ENCODE data around the gene ACTN1.

Gene ACTN1

DNA sequence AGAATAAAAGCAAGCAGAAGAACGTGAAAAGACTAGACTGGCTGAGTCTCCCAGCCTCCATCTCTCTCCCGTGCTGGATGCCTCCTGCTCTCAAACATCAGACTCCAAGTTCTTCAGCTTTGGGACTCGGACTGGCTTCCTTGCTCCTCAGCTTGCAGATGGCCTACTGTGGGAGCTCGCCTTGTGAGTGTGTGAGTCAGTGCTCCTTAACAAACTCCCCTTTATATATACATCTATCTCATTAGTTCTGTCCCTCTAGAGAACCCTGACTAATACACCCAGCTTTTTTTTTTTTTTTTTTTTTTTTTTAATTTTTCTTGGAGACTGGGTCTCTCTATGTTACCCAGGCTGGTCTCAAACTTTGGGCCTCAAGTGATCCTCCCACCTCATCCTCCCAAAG lies 46.9 kb downstream of the ACTN1 start:
- no peak for DNase-seq

DNA sequence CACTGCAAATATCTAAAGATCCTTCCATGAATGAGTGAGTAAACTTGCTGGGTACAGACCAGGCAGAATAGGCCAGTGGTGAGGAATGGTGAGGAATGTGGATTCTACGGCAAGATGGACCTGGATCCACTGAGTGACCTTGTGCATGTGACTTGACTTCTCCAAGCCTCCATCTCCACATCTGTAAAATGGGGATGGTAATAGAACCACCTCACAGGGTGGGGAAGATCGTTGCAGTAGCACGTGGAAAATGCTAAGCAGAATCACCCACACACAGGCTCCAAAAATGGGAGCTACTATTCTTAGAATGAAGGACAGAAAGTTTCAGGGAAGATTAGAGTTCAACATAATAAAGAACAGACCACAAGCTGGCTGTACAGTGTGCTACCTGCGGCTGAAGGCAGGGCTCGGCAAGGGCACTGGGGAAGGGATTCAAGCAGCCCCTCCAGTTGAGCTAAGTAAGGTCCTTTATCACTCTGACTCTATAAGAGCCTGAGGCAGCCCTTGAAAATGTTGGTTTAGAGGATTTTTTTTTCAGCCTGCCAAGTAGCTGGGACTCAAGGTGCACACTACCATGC lies 47.5 kb downstream of the ACTN1 start:
- no peak for DNase-seq

GRCh38 chr14:68931063-68931462 lies 48.0 kb downstream of the ACTN1 start:
- no peak for DNase-seq

DNA sequence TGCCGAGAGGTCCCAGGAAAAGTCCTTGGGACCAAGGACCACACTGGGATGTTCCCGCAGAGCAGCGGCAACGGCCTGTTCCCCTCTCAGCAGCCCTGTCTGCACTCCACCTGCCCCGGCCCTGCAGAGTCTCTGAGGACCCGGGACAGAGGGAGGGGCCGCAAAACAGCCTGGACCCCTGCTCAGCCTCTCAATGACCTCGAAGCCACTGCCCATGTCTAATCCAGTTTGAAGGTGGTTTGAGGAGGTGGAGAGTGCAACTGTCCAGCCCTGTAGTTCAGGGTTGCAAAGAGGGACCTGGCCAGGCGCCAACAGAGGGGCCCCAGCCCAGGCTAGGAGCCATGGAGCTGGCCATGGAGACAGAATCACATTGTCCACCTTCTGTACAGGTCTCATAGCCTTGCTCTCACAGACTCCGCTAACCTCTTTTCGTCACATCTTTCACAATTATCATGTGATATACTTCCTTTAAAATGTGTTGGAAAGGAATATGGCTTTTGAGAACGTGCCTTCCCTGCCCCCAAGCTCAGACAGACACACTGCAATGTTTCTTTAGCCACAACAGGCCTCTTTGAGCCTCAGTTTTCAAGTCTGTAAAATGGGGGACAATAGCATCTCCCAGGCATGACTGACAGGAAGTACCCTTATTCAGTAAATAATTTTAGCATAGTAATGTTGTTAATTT lies 49.3 kb downstream of the ACTN1 start:
- DNase-seq = no peak

DNA sequence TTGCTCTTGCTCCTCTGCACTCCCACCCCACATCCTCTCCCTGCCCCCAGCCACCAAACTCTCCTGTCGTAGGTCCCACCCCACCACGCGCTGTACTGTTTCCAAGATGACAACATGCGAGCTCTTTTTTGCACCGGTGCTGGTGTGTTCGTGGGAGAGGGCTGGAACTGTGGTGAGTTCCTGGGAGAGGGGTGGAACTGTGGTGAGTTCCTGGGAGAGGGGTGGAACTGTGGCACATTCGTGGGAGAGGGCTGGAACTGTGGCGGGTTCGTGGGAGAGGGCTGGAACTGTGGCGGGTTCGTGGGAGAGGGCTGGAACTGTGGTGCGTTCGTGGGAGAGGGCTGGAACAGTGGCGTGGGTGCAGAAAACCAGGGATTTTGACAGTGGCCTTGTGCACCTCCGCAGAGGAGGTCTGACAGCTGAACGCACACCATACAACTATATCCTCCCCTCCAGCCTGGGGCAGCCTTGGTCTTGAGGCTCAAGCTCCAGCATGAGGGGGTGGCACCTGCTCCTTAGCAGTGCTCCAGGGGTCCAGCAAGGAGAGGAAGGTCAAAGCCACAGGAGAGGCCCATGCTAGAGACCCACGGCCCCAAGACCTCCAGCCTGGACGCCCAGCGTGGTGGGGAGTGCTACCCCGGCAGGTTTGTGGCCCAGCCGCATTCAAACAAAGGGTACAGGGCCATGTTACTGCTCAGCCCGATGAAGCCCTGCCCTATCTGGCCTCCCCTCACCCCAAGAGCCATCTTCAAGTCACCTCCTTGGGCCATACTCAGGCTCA lies 50.1 kb downstream of the ACTN1 start:
- DNase-seq = no peak

DNA sequence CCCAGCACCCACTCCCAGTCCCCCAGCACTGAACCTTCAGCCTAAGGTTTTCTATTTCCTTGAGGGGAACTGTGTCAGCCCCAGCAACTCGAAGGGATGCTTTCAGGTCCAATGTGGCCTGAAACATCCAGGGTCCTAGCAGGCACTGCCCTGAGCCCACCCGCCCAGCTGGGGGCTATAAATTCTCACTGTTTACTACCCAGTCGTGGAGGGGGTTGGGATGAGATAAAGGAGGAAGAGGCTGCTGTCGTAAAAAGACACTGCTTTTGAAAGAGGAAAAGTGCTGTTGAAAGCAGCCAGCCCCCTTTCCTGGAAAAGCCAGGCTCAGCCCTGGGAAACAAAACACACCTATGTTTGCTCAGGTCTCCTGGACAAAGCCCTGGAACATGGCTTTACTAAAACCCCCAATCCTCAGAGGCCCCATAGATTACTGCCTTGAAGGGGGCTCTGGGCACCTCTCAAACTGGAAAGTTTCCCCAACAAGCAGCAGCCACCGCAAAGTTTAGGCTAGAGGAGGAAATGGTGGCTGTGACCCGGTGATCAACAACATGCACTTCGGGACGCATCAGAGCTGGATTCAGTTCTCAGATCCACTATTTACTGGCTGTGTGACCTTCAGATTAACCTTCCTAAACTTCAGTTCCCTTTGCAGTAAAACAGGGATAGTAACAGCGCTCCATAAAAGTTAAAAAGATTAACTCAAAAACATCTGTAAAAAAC lies 51.0 kb downstream of the ACTN1 start:
- DNase-seq = no peak

DNA sequence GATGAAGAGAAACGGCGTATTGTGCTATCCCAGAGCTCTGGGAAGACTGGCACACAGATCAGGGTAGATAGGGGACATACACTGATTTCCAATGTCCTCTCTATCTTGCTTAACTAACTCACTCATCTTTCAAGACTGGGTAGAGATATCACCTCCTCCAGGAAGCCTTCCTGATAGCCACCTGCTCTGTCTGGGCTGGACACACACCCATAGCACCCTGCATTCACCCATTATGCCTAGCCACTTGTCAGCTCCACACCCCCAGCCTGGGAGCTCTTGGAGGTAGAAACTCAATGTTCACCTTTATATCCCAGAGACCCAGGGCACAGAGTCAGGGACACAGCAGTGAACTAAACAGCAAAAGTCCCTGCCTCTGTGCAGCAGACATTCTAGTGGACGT lies 52.0 kb downstream of the ACTN1 start:
- no peak for DNase-seq

DNA sequence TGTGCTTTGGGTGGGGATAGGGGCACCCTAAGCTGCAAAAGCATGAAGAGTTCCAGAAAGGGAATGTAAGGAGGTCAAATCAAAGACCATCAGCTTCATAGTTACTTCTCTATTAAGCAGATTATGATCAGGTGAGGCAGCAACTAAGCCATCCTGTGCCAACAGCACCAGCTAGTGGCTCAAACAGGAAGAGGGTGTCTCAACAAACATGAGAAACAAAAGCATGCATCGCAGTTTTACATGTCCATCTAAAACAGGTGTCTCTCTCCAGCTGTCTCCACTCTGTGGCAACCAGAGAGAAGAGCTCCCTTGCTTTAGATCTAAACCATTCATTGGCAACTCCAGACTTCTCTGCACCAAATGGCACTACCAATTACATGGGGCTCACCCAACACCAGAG lies 52.9 kb downstream of the ACTN1 start:
- no peak for DNase-seq

- no peak for DNase-seq
Observed at GRCh38 chr14:68925373-68925772, 53.7 kb downstream of the ACTN1 start.

DNA sequence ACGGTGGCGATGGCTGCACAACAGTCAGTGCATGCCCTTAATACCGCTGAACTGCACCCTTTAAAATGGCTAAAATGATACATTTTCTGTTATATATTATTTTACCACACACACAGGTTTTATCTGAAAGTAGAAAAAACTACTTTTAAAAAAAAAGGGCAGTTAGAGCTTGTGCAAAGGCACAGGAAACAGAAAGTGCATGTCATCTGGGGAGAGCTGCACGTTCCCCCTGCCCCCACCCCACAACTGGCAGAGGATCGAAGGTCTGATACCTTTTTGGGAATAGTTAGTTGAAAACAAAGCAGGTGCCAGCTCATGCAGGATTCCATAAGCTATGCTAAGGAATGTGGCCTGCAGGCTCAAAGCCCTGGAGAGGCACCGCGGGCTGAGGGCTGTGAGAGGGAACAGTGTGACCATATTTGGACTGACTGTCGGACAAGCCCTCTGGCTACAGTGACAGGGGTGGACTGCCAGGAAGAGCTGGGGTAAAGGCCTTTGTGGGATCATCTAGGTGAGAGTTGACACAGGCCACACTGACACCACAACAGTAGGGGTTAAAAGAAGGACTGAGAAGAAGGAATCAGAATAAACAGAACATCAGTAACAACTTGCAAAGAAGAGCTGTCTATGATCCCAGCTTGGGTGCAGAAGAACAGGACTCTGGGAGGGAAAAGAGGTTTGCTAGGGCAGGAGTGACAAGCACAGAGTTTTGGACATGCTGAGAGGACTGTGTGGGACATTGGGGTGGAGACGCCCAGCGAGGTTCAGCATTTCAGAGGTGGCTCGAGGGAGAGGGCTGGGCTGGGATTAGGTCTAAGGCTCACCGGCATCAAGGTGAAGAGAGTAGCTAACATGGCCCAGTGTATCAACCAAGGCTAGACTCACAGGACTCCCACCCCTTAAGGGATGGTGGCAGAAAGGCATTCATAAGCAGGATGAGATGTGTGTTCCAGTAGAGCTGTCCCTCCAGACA lies 54.6 kb downstream of the ACTN1 start:
- no peak for DNase-seq

DNA sequence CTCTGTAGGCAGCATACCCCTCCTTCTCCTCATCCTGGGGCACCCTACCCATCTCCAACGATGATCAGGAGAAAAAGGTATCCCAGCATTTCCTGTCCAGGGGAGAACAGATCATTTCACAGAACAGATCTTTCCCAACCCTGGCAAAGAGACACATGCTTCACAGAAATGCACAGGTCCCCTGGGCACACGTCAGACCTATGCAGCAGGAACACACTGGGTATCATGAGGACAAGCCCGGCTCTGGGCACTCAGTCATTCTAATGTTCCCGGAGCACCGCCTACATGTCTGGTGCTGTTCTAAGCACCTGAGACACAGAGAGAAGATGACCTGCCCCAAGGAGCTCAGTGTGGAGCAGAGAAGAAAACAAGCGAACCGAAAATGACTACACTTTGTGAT lies 56.2 kb downstream of the ACTN1 start:
- DNase-seq = no peak

DNA sequence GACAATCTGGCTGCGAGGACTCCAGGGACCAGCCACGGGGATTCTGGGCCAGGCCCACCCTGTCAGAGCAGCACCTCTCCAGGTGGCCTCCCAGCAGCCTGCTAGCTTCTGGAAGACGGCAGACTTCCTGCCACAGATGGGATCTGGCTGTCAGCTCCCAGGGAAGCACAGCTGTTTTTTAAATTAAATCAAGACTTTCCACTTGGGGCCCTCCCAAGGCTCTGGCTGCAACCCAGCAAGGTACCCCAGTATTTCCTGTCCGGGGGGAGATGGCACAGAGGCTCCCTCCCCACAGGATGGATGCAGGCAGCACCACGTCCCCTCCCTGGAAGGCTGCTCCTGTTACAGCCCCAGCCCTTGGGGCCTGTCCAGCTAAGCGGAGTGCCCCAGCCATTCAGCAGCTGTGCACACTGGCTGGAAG lies 56.9 kb downstream of the ACTN1 start:
- DNase-seq = no peak

GRCh38 chr14:68921666-68922065 lies 57.4 kb downstream of the ACTN1 start:
- no peak for DNase-seq

- no peak for DNase-seq
Observed at GRCh38 chr14:68921049-68921448, 58.1 kb downstream of the ACTN1 start.

DNA sequence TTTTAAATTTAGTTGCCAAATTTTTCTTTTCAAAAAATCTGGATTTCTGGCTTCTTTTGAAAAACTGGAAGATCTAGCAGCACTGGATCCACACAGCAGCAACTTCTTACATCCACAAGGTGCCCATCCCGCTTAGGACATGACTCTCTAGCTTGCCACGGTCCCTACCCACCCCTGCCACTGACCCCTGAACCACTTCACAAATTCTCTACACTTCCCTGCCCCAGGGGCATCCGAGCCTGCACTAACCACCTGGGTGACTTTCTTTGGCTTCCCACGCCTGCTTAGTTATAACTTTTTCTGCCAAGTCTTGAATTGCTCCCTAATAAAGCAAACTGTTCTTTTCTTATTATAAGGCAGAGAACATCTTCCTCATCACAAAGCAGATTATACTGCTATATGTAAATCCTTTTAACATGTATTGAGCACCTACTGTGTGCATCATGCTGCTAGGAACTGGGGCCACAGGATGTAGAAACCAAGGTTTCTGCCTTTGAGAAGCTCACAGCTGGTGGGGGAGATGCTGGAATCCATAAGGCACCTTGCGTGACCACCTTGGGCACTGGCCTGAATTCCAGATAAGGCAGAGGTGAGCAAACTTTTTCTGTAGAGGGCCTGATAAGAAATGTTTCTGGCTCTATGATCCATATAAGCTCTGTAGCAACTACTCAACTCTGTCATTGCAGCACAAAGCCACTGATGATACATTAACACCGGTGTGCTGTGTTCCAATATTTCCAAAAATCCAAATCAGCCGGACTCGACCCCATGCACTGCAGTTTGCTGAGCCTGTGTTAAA lies 59.8 kb downstream of the ACTN1 start:
- DNase-seq = no peak

DNA sequence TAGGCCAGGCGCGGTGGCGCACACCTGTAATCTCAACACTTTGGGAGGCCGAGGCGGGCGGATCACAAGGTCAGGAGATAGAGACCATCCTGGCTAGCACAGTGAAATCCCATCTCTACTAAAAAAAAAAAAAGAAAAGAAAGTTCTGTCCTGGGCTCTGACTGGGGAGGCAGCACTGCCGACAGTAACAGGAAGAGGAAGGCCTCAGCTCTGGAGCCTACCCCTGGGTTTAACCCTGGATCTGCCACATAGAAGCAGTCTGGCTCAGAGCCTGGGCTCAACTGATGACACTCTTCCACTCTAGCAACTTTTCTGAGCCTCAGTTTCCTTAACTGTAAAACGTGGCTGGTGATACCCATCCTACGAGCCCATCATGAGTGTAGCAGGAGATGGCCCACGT lies 60.5 kb downstream of the ACTN1 start:
- no peak for DNase-seq

GRCh38 chr14:68916358-68916941 lies 62.7 kb downstream of the ACTN1 start:
- no peak for DNase-seq

- no peak for DNase-seq
Observed at GRCh38 chr14:68913516-68913915, 65.6 kb downstream of the ACTN1 start.

DNA sequence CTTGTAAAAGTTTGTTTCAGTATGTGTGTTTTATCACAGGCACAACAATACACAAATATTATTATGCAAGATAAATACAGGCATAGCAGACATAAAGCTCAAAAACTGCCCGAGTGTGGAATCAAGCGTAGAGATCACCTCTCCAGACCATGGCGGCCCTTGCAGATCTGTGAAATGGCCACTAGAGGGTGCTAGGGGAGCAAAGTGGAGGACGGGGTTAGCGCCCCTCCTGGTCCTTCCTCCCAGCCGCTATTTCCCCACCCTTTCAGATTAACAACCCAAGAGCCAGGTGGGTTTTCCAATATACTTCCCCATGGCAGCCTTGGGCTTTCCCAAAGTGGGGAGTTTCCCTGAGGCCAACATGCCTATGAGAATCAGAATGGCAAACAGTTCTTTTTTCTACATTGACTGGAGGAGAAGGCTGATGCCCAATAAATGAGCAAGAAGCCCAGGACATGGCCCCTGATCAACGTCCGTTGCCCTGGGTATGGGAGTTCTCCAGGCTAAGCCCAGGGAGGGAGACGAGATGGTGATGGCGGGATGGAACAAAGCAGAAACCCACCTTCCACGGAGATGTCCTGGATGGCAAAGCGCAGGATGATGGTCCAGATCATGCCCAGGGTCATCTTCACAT lies 67.4 kb downstream of the ACTN1 start:
- DNase-seq = peak; percentile 78

DNA sequence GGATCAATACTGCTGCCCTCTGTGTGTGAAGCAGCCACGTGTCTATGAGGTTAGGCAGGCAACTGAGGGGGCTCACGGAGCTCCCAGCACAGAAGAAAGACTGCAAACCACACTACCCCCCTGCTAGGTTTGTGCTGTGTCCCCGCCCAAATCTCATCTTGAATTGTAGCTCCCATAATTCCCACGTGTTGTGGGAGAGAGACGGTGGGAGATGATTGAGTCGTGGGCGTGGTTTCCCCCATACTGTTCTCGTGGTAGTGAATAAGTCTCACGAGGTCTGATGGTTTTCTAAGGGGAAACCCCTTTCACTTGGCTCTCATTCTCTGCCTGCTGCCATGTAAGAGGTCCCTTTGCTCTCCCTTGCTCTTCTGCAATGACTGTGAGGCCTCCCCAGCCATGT lies 68.6 kb downstream of the ACTN1 start:
- no peak for DNase-seq

DNA sequence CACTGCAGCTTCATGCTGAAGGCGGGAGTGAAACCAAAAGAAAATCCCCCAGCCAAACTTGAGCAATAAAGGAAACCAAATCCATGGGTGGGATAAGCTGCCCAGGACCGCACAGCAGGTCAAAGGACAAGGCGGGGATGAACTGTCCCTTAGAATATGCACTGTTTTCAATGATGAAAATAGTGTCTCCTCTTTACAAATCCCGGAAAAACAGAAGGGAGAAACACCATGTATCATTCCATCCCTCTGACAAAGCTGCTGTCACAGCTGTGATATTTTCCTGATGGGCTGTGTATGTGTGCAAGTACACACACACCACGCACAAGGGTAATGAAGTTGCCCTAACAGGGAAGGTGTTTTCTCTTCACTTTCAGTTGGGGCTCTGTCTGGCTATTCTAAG lies 70.3 kb downstream of the ACTN1 start:
- DNase-seq = no peak
